Activated naive CD4-positive, alpha-beta T cell treated with anti-CD3 and anti-CD28 coated beads, Interleukin-2, amount 50 U/mL, for 16 hours (primary cell): ENCODE results near the gene XRN1.
"Not testable (repeated sequence)": the region's sequence is repeated elsewhere in the genome, so short reads cannot be mapped to it uniquely, and the experiment has no call there.

ENCODE experiments used
- DNase-seq: peaks from one replicate; pipeline ENCODE4 v3.0.0-alpha.2; 2020

The XRN1 gene

GRCh38 chr3:142324275-142324953 is 123.4 kb downstream of the XRN1 start:
- not testable (repeated sequence) for DNase-seq

- no peak for DNase-seq
These were observed 127.9 kb downstream of the XRN1 start for GRCh38 chr3:142319912-142320311.

- DNase-seq: no peak
These were observed 128.7 kb downstream of the XRN1 start for GRCh38 chr3:142319094-142319493.

GRCh38 chr3:142318331-142318730 is 129.5 kb downstream of the XRN1 start:
- DNase-seq: no peak

- DNase-seq: not testable (repeated sequence)
These were observed 131.9 kb downstream of the XRN1 start for GRCh38 chr3:142315978-142316388.

- no peak for DNase-seq
These were observed 132.8 kb downstream of the XRN1 start for GRCh38 chr3:142315083-142315482.

- DNase-seq: no peak
These were observed 137.4 kb downstream of the XRN1 start for GRCh38 chr3:142310439-142310838.

GRCh38 chr3:142302847-142303246 is 145.0 kb downstream of the XRN1 start:
- DNase-seq: not testable (repeated sequence)

- no peak for DNase-seq
These were observed 149.2 kb downstream of the XRN1 start for GRCh38 chr3:142298626-142299025.

- DNase-seq: no peak
These were observed 151.3 kb downstream of the XRN1 start for GRCh38 chr3:142296507-142296906.

- DNase-seq: no peak
These were observed 159.8 kb downstream of the XRN1 start for GRCh38 chr3:142287866-142288638.

- no peak for DNase-seq
These were observed 162.7 kb downstream of the XRN1 start for GRCh38 chr3:142285083-142285517.

GRCh38 chr3:142282503-142282902 is 165.3 kb downstream of the XRN1 start:
- DNase-seq: no peak

GRCh38 chr3:142281474-142281873 is 166.4 kb downstream of the XRN1 start:
- DNase-seq: no peak

- DNase-seq: peak; percentile 25
These were observed 167.8 kb downstream of the XRN1 start for GRCh38 chr3:142279965-142280590.

- no peak for DNase-seq
These were observed 169.4 kb downstream of the XRN1 start for GRCh38 chr3:142278451-142278850.

- DNase-seq: no peak
These were observed 171.1 kb downstream of the XRN1 start for GRCh38 chr3:142276781-142277180.

GRCh38 chr3:142275856-142276255 is 172.0 kb downstream of the XRN1 start:
- no peak for DNase-seq

- DNase-seq: no peak
These were observed 172.9 kb downstream of the XRN1 start for GRCh38 chr3:142274908-142275307.

GRCh38 chr3:142273501-142273900 is 174.3 kb downstream of the XRN1 start:
- DNase-seq: no peak

GRCh38 chr3:142272200-142272891 is 175.5 kb downstream of the XRN1 start:
- DNase-seq: no peak

- DNase-seq: no peak
These were observed 177.4 kb downstream of the XRN1 start for GRCh38 chr3:142270407-142270806.

- no peak for DNase-seq
These were observed 178.1 kb downstream of the XRN1 start for GRCh38 chr3:142269767-142270166.
